ENCODE measurements around the gene APCDD1L. TPM values are rescaled to one million over a fixed set of nuclear protein-coding genes. Genes with fewer than 3 reads are reported as not detected.

Gene APCDD1L
- total and polyA plus RNA-seq, 7 donors, result 0.03 to 1.2 (median 0.14) TPM

GRCh38 chr20:58467572-58468527 is 47.3 kb downstream of the APCDD1L start:
- peaks cover 0 to 15% (median 2%) of the 10 kb centered on the region in 3 donors for H3K27me3 ChIP-seq (ENCODE audit: insufficient read depth in 3 of 3, low read length in 2 of 3)
- TF ChIP-seq CTCF (IDR thresholded peaks at IDR 0.05), result no peak
- H3K4me3 ChIP-seq, result no peak overlapping the region
- H3K9me3 ChIP-seq, result no peaks in the 10 kb centered on the region
- intact Hi-C loops (cut with DNase I), result no loop called here
- no peaks in the 10 kb centered on the region for H3K4me1 ChIP-seq
- no peak overlapping the region for H3K27ac ChIP-seq
- WGBS, 3 donors, result 75 to 81% (median 77%) methylated on average over 23 to 28 of the region's 28 CpGs
- H3K36me3 ChIP-seq (ENCODE audit: insufficient read depth in 1 of 2, low read depth in 1 of 2), result no peaks in the 10 kb centered on the region
- DNase-seq, result no peak
- no peak for ATAC-seq

GRCh38 chr20:58466729-58467571 is 48.2 kb downstream of the APCDD1L start:
- Histone ChIP-seq H3K4me1 (no peaks in the 10 kb centered on the region), H3K4me3 (no peak overlapping the region), H3K27ac (no peak overlapping the region), H3K36me3 (ENCODE audit: insufficient read depth in 1 of 2, low read depth in 1 of 2) (no peaks in the 10 kb centered on the region), H3K9me3 (no peaks in the 10 kb centered on the region), H3K27me3 (ENCODE audit: insufficient read depth in 3 of 3, low read length in 2 of 3) (peaks cover 0 to 15% (median 1%) of the 10 kb centered on the region in 3 donors)
- WGBS, 3 donors, result 82 to 86% (median 83%) methylated on average over 68 of the region's 68 CpGs
- no peak for TF ChIP-seq CTCF (IDR thresholded peaks at IDR 0.05)
- ATAC-seq (no peak), DNase-seq (no peak)
- intact Hi-C loops (cut with DNase I), result no loop called here

- no peaks in the 10 kb centered on the region for H3K4me1 ChIP-seq
- intact Hi-C loops (cut with DNase I), result no loop called here
- no peak overlapping the region for H3K4me3 ChIP-seq
- H3K9me3 ChIP-seq, result no peaks in the 10 kb centered on the region
- H3K36me3 ChIP-seq (ENCODE audit: insufficient read depth in 1 of 2, low read depth in 1 of 2), result no peaks in the 10 kb centered on the region
- no peak for TF ChIP-seq CTCF (IDR thresholded peaks at IDR 0.05)
- ATAC-seq, result no peak
- no peak overlapping the region for H3K27ac ChIP-seq
- no peak for DNase-seq
- peaks cover 0 to 9% (median 0%) of the 10 kb centered on the region in 3 donors for H3K27me3 ChIP-seq (ENCODE audit: insufficient read depth in 3 of 3, low read length in 2 of 3)
- 89 to 90% (median 90%) methylated on average over 27 of the region's 27 CpGs for WGBS, 3 donors
Observed at GRCh38 chr20:58466095-58466708, 49.0 kb downstream of the APCDD1L start.

- Histone ChIP-seq H3K4me1 (no peaks in the 10 kb centered on the region), H3K9me3 (no peaks in the 10 kb centered on the region), H3K27me3 (ENCODE audit: insufficient read depth in 3 of 3, low read length in 2 of 3) (no peaks in the 10 kb centered on the region), H3K4me3 (no peak overlapping the region), H3K27ac (no peak overlapping the region), H3K36me3 (ENCODE audit: insufficient read depth in 1 of 2, low read depth in 1 of 2) (no peaks in the 10 kb centered on the region)
- ATAC-seq, result no peak
- TF ChIP-seq CTCF (IDR thresholded peaks at IDR 0.05), result no peak
- 50 to 62% (median 54%) methylated on average over 8 of the region's 8 CpGs for WGBS, 3 donors
- no peak for DNase-seq
- intact Hi-C loops (cut with DNase I), result no loop called here
Observed at GRCh38 chr20:58464838-58465237, 50.4 kb downstream of the APCDD1L start.
